HepG2 (cell line): ENCODE measurements around the gene FAM177B. TPM values are rescaled to one million over a fixed set of nuclear protein-coding genes. Genes with fewer than 3 reads are reported as not detected.

Experiments used
- CBFB ChIP-seq: sonication (generic); formaldehyde crosslinking; IDR thresholded peaks from 2 replicates; pipeline ENCODE4 v1.4.0; 2020; ENCODE audit warnings: missing genetic modification reagents
- CREB1 ChIP-seq, 2 experiments: fragments of 450-650 bp in 1 of 2; IDR thresholded peaks; 2 replicates each; pipeline ENCODE4 v1.6.1; 2016 to 2017; ENCODE audit warnings: control low read depth in 1 of 2, mild to moderate bottlenecking in 1 of 2, missing compliant biosample characterization in 1 of 2, missing genetic modification characterization in 1 of 2
- EEA1 ChIP-seq: sonication (generic); formaldehyde crosslinking; IDR thresholded peaks from 2 replicates; pipeline ENCODE4 v1.5.1; 2020; ENCODE audit warnings: mild to moderate bottlenecking, missing genetic modification reagents, borderline replicate concordance
- FOXA3 ChIP-seq: IDR thresholded peaks from 2 replicates; pipeline ENCODE4 v1.6.1; 2016; ENCODE audit warnings: missing genetic modification reagents, missing compliant biosample characterization
- FOXO4 ChIP-seq: sonication (generic); formaldehyde crosslinking; conservative IDR thresholded peaks from 2 replicates; pipeline ENCODE4 v1.8.1; 2023; ENCODE audit warnings: missing genetic modification reagents
- HMGXB3 ChIP-seq: sonication (generic); formaldehyde crosslinking; IDR thresholded peaks from 2 replicates; pipeline ENCODE4 v1.4.0; 2020; ENCODE audit warnings: missing genetic modification reagents, borderline replicate concordance
- MEF2D ChIP-seq: sonication (generic); formaldehyde crosslinking; IDR thresholded peaks from 2 replicates; pipeline ENCODE4 v1.5.1; 2020; ENCODE audit warnings: mild to moderate bottlenecking, missing genetic modification reagents
- NCOA2 ChIP-seq: sonication (generic); formaldehyde crosslinking; IDR thresholded peaks from 2 replicates; pipeline ENCODE4 v1.8.0; 2022; ENCODE audit warnings: inconsistent platforms
- NFYB ChIP-seq: sonication (generic); formaldehyde crosslinking; IDR thresholded peaks from 2 replicates; pipeline ENCODE4 v1.4.0; 2020; ENCODE audit warnings: missing genetic modification reagents
- POLR2AphosphoS5 ChIP-seq: IDR thresholded peaks from 2 replicates; pipeline ENCODE4 v1.6.1; 2012; ENCODE audit warnings: low read depth, low read length
- RXRA ChIP-seq: sonication (generic); formaldehyde crosslinking; IDR thresholded peaks from 2 replicates; pipeline ENCODE4 v1.5.1; 2020; ENCODE audit warnings: missing genetic modification reagents
- SALL1 ChIP-seq: sonication (generic); formaldehyde crosslinking; IDR thresholded peaks from 2 replicates; pipeline ENCODE4 v1.8.0; 2022; ENCODE audit warnings: mild to moderate bottlenecking, missing genetic modification reagents
- TAF15 ChIP-seq: fragments of 200-400 bp; formaldehyde crosslinking; IDR thresholded peaks from one replicate; pipeline ENCODE4 v1.6.1; 2018; ENCODE audit warnings: mild to moderate bottlenecking, low read depth, low read length; ENCODE audit not compliant: poor library complexity, severe bottlenecking
- ZNF17 ChIP-seq: sonication (generic); formaldehyde crosslinking; IDR thresholded peaks from 2 replicates; pipeline ENCODE4 v1.5.0; 2020; ENCODE audit warnings: mild to moderate bottlenecking, missing genetic modification reagents
- ZNF205 ChIP-seq: IDR thresholded peaks from 2 replicates; pipeline ENCODE4 v1.6.1; 2018; ENCODE audit warnings: missing biosample characterization, missing genetic modification reagents
- ZNF451 ChIP-seq: sonication (generic); formaldehyde crosslinking; IDR thresholded peaks from 2 replicates; pipeline ENCODE4 v1.5.0; 2020; ENCODE audit warnings: mild to moderate bottlenecking, missing genetic modification reagents
- ZNF773 ChIP-seq: sonication (generic); formaldehyde crosslinking; IDR thresholded peaks from 2 replicates; pipeline ENCODE4 v1.4.0; 2020; ENCODE audit warnings: missing genetic modification reagents, borderline replicate concordance
- ZNF788 ChIP-seq: sonication (generic); formaldehyde crosslinking; IDR thresholded peaks from 2 replicates; pipeline ENCODE4 v1.5.0; 2020; ENCODE audit warnings: mild to moderate bottlenecking, missing genetic modification reagents, borderline replicate concordance
- polyA plus RNA-seq, 8 experiments: library from polyadenylated mRNA; depleted of rRNA in 3 of 8; stranded (reverse) in 7 of 8; unstranded in 1 of 8; fragments of >200 nt; fragmentation: Illumina TruSeq in 4 of 8; extraction: Trizol in 4 of 8; gene quantifications; 2 replicates each; pipeline versions ENCODE4 v1.2.1 to v1.2.3, GENCODE V29; 2011 to 2016; ENCODE audit warnings: low read depth in 4 of 8, missing spikeins in 1 of 8, mixed read lengths in 1 of 8; ENCODE audit not compliant: insufficient read depth in 1 of 8
- total RNA-seq, 5 experiments: library from RNA; depleted of rRNA; stranded (reverse); fragments of >200 nt; fragmentation: Illumina TruSeq; extraction: Trizol; gene quantifications; 2 replicates each; pipeline ENCODE4 v1.2.3, GENCODE V29; 2016; ENCODE audit warnings: low read depth in 1 of 5
- TF ChIP-seq, protein P1 (sequence below): sonication (generic); formaldehyde crosslinking; conservative IDR thresholded peaks from 2 replicates; pipeline ENCODE4 v1.8.0; 2022; ENCODE audit warnings: mild to moderate bottlenecking, moderate library complexity, missing genetic modification reagents
- TF ChIP-seq, protein P2 (sequence below): sonication (generic); formaldehyde crosslinking; IDR thresholded peaks from 2 replicates; pipeline ENCODE4 v1.4.0; 2020; ENCODE audit warnings: mild to moderate bottlenecking, missing genetic modification reagents, borderline replicate concordance

FAM177B gene
- total and polyA plus RNA-seq, 2 of the 13 experiments (the other 11 are each of a cell fraction or from before 2014, with no cell fraction given): 0.05 TPM; not detected in 1

- TF ChIP-seq, protein P1, sequence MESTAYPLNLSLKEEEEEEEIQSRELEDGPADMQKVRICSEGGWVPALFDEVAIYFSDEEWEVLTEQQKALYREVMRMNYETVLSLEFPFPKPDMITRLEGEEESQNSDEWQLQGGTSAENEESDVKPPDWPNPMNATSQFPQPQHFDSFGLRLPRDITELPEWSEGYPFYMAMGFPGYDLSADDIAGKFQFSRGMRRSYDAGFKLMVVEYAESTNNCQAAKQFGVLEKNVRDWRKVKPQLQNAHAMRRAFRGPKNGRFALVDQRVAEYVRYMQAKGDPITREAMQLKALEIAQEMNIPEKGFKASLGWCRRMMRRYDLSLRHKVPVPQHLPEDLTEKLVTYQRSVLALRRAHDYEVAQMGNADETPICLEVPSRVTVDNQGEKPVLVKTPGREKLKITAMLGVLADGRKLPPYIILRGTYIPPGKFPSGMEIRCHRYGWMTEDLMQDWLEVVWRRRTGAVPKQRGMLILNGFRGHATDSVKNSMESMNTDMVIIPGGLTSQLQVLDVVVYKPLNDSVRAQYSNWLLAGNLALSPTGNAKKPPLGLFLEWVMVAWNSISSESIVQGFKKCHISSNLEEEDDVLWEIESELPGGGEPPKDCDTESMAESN (CRISPR knock-in tag): no peak
- TF ChIP-seq ZNF773 (no peak), POLR2AphosphoS5 (peak; percentile 81), EEA1 (CRISPR knock-in tag) (no peak), ZNF788 (CRISPR knock-in tag) (no peak; the same call in 1 of the 2 replicates), NCOA2 (no peak), CBFB (CRISPR knock-in tag) (no peak), TAF15 (no peak), SALL1 (CRISPR knock-in tag) (peak; percentile 76), ZNF17 (CRISPR knock-in tag) (no peak), FOXA3 (CRISPR knock-in tag) (peak; percentile 81), MEF2D (CRISPR knock-in tag) (peak; percentile 86), RXRA (CRISPR knock-in tag) (peak; percentile 59), ZNF205 (CRISPR knock-in tag) (no peak), FOXO4 (CRISPR knock-in tag) (no peak), NFYB (CRISPR knock-in tag) (0 out of 2 replicates have a peak, but pooled peaks have one; percentile 37), CREB1 (IDR thresholded peaks at IDR 0.05) (no peak), CREB1 (CRISPR knock-in tag; IDR thresholded peaks at IDR 0.05) (no peak; the same call in none of the 2 replicates), HMGXB3 (CRISPR knock-in tag) (peak; percentile 82; the same call in 1 of the 2 replicates), ZNF451 (no peak)
- TF ChIP-seq, protein P2, sequence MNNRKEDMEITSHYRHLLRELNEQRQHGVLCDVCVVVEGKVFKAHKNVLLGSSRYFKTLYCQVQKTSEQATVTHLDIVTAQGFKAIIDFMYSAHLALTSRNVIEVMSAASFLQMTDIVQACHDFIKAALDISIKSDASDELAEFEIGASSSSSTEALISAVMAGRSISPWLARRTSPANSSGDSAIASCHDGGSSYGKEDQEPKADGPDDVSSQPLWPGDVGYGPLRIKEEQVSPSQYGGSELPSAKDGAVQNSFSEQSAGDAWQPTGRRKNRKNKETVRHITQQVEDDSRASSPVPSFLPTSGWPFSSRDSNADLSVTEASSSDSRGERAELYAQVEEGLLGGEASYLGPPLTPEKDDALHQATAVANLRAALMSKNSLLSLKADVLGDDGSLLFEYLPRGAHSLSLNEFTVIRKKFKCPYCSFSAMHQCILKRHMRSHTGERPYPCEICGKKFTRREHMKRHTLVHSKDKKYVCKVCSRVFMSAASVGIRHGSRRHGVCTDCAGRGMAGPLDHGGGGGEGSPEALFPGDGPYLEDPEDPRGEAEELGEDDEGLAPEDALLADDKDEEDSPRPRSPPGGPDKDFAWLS (CRISPR knock-in tag): no peak
Measured at GRCh38 chr1:222713091-222713961, 23.7 kb upstream of the FAM177B start (continued).
